HCT116 (cell line): ENCODE measurements around the gene RBM28. TPM values are rescaled to one million over a fixed set of nuclear protein-coding genes. Genes with fewer than 3 reads are reported as not detected.

Experiments used
- ATAC-seq: fragments of 200-7000 bp; cut with Tn5 transposase; 2 replicates; pipeline ENCODE4 v1.9.1; 2020; ENCODE audit warnings: mild to moderate bottlenecking, moderate library complexity
- BruUV-seq: library from RNA; stranded (reverse); fragments of 400-500 nt; replicated peaks from 2 replicates; lab custom pipeline; 2021; lab: Mats Ljungman, UMichigan
- CTCF ChIA-PET: fragments of 300-600 bp; sonication (Branson Sonifier 250); formaldehyde crosslinking; loops from one replicate; lab custom pipeline; 2021; ENCODE audit warnings: antibody characterized with exemption; lab: Charles Lee
- POLR2A ChIA-PET: fragments of 300-600, 350-600 bp; sonication (Branson Sonifier 250); formaldehyde crosslinking; loops from one replicate; lab custom pipeline; 2021; ENCODE audit warnings: antibody characterized with exemption; lab: Charles Lee
- RAD21 ChIA-PET, 2 experiments: fragments of 300-600 bp; sonication (Branson Sonifier 250); formaldehyde crosslinking; loops; one replicate each; lab custom pipeline; 2023; ENCODE audit warnings: low total read pairs in 2 of 2; ENCODE audit not compliant: uncharacterized antibody in 2 of 2, unreplicated experiment in 2 of 2, low non-redundant PET in 1 of 2; lab: Charles Lee
- DNase-seq: peaks from one replicate; pipeline ENCODE4 v3.0.0-alpha.2; 2010; ENCODE audit warnings: low read depth, low spot score
- H2AFZ ChIP-seq: fragments of 200-600 bp; shearing (Covaris generic), sonication (generic); 2 replicates; pipeline ENCODE4 v1.6.1; 2017; ENCODE audit warnings: low read depth, mixed run types, mixed read lengths, antibody characterized with exemption, low read length; ENCODE audit not compliant: poor library complexity, severe bottlenecking
- H3K27ac ChIP-seq: 2 replicates; pipeline ENCODE4 v1.5.1; 2012; ENCODE audit warnings: low read depth, low read length
- H3K27me3 ChIP-seq: fragments of 200-600 bp; sonication (generic); 2 replicates; pipeline ENCODE4 v1.6.1; 2016; ENCODE audit warnings: mixed run types, low read length, mixed read lengths; ENCODE audit not compliant: insufficient read depth
- H3K36me3 ChIP-seq, 2 experiments: fragments of 200-500 bp in 1 of 2; fragments of 200-600 bp in 1 of 2; sonication (Bioruptor generic) in 1 of 2; sonication (generic) in 1 of 2; 2 replicates each; pipeline versions ENCODE4 v1.5.1 to v1.6.1; 2014 to 2016; ENCODE audit warnings: low read length in 2 of 2, inconsistent platforms in 1 of 2, mixed read lengths in 1 of 2, mixed run types in 1 of 2; ENCODE audit not compliant: insufficient read depth in 2 of 2, control insufficient read depth in 1 of 2
- H3K4me1 ChIP-seq, 2 experiments: fragments of 200-600 bp in 1 of 2; sonication (generic) in 1 of 2; 2 replicates each; pipeline versions ENCODE4 v1.5.1 to v1.6.1; 2012 to 2017; ENCODE audit warnings: low read length in 2 of 2, inconsistent platforms in 1 of 2, mild to moderate bottlenecking in 1 of 2, mixed read lengths in 1 of 2, mixed run types in 1 of 2, moderate library complexity in 1 of 2; ENCODE audit not compliant: insufficient read depth in 2 of 2, control insufficient read depth in 1 of 2
- H3K4me2 ChIP-seq: fragments of 200-600 bp; sonication (generic); 2 replicates; pipeline ENCODE4 v1.6.1; 2017; ENCODE audit warnings: mixed run types, low read length, mixed read lengths
- H3K4me3 ChIP-seq, 2 experiments: fragments of 200-600 bp in 1 of 2; sonication (generic) in 1 of 2; replicated peaks in 1 of 2; 2 replicates each; pipeline ENCODE4 v1.5.1; 2011 to 2016; ENCODE audit warnings: low read length in 2 of 2, control low read depth in 1 of 2, low read depth in 1 of 2, mild to moderate bottlenecking in 1 of 2, mixed read lengths in 1 of 2, mixed run types in 1 of 2
- H3K79me2 ChIP-seq: fragments of 200-600 bp; sonication (generic); 2 replicates; pipeline ENCODE4 v1.6.1; 2017; ENCODE audit warnings: mild to moderate bottlenecking, mixed run types, low read length, moderate library complexity, mixed read lengths; ENCODE audit not compliant: insufficient read depth
- H3K9ac ChIP-seq: fragments of 200-600 bp; sonication (generic); 2 replicates; pipeline ENCODE4 v1.6.1; 2016; ENCODE audit warnings: low read length, mixed read lengths
- H3K9me2 ChIP-seq: fragments of 200-600 bp; sonication (generic), shearing (Covaris generic); 2 replicates; pipeline ENCODE4 v1.6.1; 2017; ENCODE audit warnings: mixed run types, mild to moderate bottlenecking, moderate library complexity; ENCODE audit not compliant: insufficient read depth
- H3K9me3 ChIP-seq, 2 experiments: fragments of 200-500 bp in 1 of 2; fragments of 200-600 bp in 1 of 2; sonication (Bioruptor generic) in 1 of 2; sonication (generic) in 1 of 2; 2 replicates each; pipeline ENCODE4 v1.6.1; 2014 to 2017; ENCODE audit warnings: low read length in 2 of 2, mixed read lengths in 2 of 2, inconsistent platforms in 1 of 2, low read depth in 1 of 2, mild to moderate bottlenecking in 1 of 2, mixed run types in 1 of 2, moderate library complexity in 1 of 2; ENCODE audit not compliant: control insufficient read depth in 1 of 2, insufficient read depth in 1 of 2
- H4K20me1 ChIP-seq: fragments of 200-600 bp; sonication (generic), shearing (Covaris generic); 2 replicates; pipeline ENCODE4 v1.6.1; 2017; ENCODE audit warnings: mixed run types, mild to moderate bottlenecking, moderate library complexity; ENCODE audit not compliant: insufficient read depth
- CBX3 ChIP-seq: IDR thresholded peaks from 2 replicates; pipeline ENCODE4 v1.6.1; 2012; ENCODE audit warnings: low read depth
- CEBPB ChIP-seq: IDR thresholded peaks from 2 replicates; pipeline ENCODE4 v1.6.1; 2012; ENCODE audit warnings: low read depth
- EGR1 ChIP-seq: IDR thresholded peaks from 2 replicates; pipeline ENCODE4 v1.6.1; 2012; ENCODE audit warnings: low read depth
- EZH2 ChIP-seq: fragments of 200-600 bp; sonication (generic); IDR thresholded peaks from 2 replicates; pipeline ENCODE4 v1.6.1; 2017; ENCODE audit warnings: antibody characterized with exemption, mixed run types
- FOSL1 ChIP-seq: IDR thresholded peaks from 2 replicates; pipeline ENCODE4 v1.6.1; 2012; ENCODE audit warnings: low read depth
- JUND ChIP-seq: IDR thresholded peaks from 2 replicates; pipeline ENCODE4 v1.6.1; 2012
- MAX ChIP-seq: IDR thresholded peaks from 2 replicates; pipeline ENCODE4 v1.6.1; 2012
- POLR2A ChIP-seq: IDR thresholded peaks from 2 replicates; pipeline ENCODE4 v1.7.0; 2011; ENCODE audit warnings: borderline replicate concordance; ENCODE audit not compliant: insufficient read depth, insufficient read length; ENCODE audit errors: extremely low read depth
- REST ChIP-seq: IDR thresholded peaks from 2 replicates; pipeline ENCODE4 v1.6.1; 2012; ENCODE audit warnings: low read depth
- SIN3A ChIP-seq: IDR thresholded peaks from 2 replicates; pipeline ENCODE4 v1.6.1; 2012; ENCODE audit warnings: low read depth
- YY1 ChIP-seq: IDR thresholded peaks from 2 replicates; pipeline ENCODE4 v1.6.1; 2011; ENCODE audit warnings: low read length, low read depth, moderate library complexity, mild to moderate bottlenecking; ENCODE audit not compliant: insufficient replicate concordance; ENCODE audit errors: extremely low read depth
- ZBTB33 ChIP-seq: IDR thresholded peaks from 2 replicates; pipeline ENCODE4 v1.6.1; 2011; ENCODE audit warnings: mild to moderate bottlenecking, low read length, moderate library complexity; ENCODE audit not compliant: insufficient replicate concordance; ENCODE audit errors: extremely low read depth
- ZFX ChIP-seq: fragments of 450-650 bp; IDR thresholded peaks from 2 replicates; pipeline ENCODE4 v1.6.1; 2017
- intact Hi-C: fragments of 100-400 bp; cut with micrococcal nuclease; formaldehyde crosslinking; loops from 2 replicates; pipeline ENCODE4 v1.10.0; 2022
- total RNA-seq: library from RNA; stranded (reverse); gene quantifications from one replicate; pipeline ENCODE4 v1.2.1, GENCODE V29; 2021; ENCODE audit not compliant: unreplicated experiment

RBM28 gene
- total RNA-seq, 1 experiment from 2014 or later: 66.3 TPM

GRCh38 chr7:128271471-128271941 lies 72.2 kb downstream of the RBM28 start:
- Histone ChIP-seq H3K4me2 (no peak overlapping the region), H3K9ac (no peak overlapping the region)

GRCh38 chr7:128270826-128271272 lies 72.9 kb downstream of the RBM28 start:
- Histone ChIP-seq H3K27ac (no peak overlapping the region), H3K9me2 (no peaks in the 10 kb centered on the region), H3K27me3 (no peaks in the 10 kb centered on the region), H3K79me2 (no peaks in the 10 kb centered on the region), H3K4me2 (no peak overlapping the region), H3K4me1 (peaks cover 14 to 16% of the 10 kb centered on the region in 2 experiments), H3K36me3 (no peaks in the 10 kb centered on the region), H3K4me3 (no peak overlapping the region), H3K9me3 (no peaks in the 10 kb centered on the region), H2AFZ (no peak overlapping the region), H3K9ac (no peak overlapping the region), H4K20me1 (no peaks in the 10 kb centered on the region)
- ChIA-PET CTCF (no interaction called here), RAD21 (no interaction called here), POLR2A (no interaction called here)
- ATAC-seq (no peak), DNase-seq (no peak)
- no TSS peak for BruUV-seq
- TF ChIP-seq ZBTB33 (no peak), SIN3A (no peak), POLR2A (no peak), CEBPB (no peak), ZFX (no peak), YY1 (no peak), REST (no peak), MAX (no peak), JUND (no peak)
- intact Hi-C loops: no loop called here

More at GRCh38 chr7:128271471-128271941, 72.2 kb downstream of the RBM28 start:
- Histone ChIP-seq H3K36me3 (no peaks in the 10 kb centered on the region), H2AFZ (no peak overlapping the region), H3K4me1 (peaks cover 8 to 10% of the 10 kb centered on the region in 2 experiments; a peak in 2 of 4 replicates), H3K79me2 (no peaks in the 10 kb centered on the region), H3K9me3 (no peaks in the 10 kb centered on the region), H3K4me3 (no peak overlapping the region), H3K27ac (no peak overlapping the region), H3K9me2 (no peaks in the 10 kb centered on the region), H3K27me3 (no peaks in the 10 kb centered on the region), H4K20me1 (no peaks in the 10 kb centered on the region)
- ATAC-seq: no peak
- intact Hi-C loops: no loop called here
- ChIA-PET CTCF (no interaction called here), RAD21 (no interaction called here), POLR2A (no interaction called here)
- no peak for TF ChIP-seq EGR1
- TF ChIP-seq MAX: no peak
- no peak for TF ChIP-seq SIN3A
- no peak for TF ChIP-seq CBX3
- no peak for TF ChIP-seq FOSL1
- TF ChIP-seq EZH2: no peak
- no TSS peak for BruUV-seq
- DNase-seq: no peak
